Measurements from ENCODE around the gene MACROD2. TPM values are rescaled to one million over a fixed set of nuclear protein-coding genes. Genes with fewer than 3 reads are reported as not detected.
A peak's percentile ranks its signal among the peaks of the same experiment; 100 is the strongest.

Gene MACROD2
- polyA plus RNA-seq, 2 of the 4 experiments (the other 2 are of a cell fraction): 0.96 to 1.3 TPM

DNA sequence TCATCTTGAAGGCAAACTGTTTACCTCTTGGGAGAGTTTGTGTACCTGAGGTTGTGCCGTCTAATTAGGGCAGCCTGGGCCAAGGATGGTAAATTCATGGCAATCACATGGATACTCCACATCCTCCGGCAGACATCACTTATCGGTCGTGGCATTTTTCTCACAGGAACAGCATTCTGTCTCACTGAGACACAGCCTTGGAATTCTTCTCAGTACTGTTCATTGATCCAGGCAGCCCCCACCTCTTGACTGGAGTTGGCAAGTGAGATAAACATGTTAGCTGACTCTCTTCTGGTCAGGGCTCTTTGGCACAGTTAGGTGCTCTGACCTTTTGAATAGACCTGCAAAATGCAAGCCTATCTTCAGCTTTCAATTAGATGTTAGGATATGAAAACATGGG, 853.5 kb downstream of the MACROD2 start:
- H3K27ac ChIP-seq: peak overlapping the region in 1 of 2 experiments; percentile 49; a peak in 3 of 6 replicates
- no peak for ATAC-seq
- TF ChIP-seq CHD2 (IDR thresholded peaks at IDR 0.05; ENCODE audit: low read length, partially characterized antibody): no peak
- FAIRE-seq: no peak
- no peaks in the 10 kb centered on the region for H3K9me3 ChIP-seq
- H3K4me3 ChIP-seq: no peak overlapping the region
- no peak for DNase-seq (ENCODE audit: low read depth in 1 of 2, low spot score in 1 of 2)
- CTCF ChIA-PET: no interaction called here
- H3K4me1 ChIP-seq: peaks cover 19% of the 10 kb centered on the region
- H3K4me2 ChIP-seq: no peak overlapping the region
- WGBS (ENCODE audit: missing lambda C conversion rate): 94% methylated on average over 4 of the region's 4 CpGs
- POLR2A ChIA-PET: no interaction called here

DNA sequence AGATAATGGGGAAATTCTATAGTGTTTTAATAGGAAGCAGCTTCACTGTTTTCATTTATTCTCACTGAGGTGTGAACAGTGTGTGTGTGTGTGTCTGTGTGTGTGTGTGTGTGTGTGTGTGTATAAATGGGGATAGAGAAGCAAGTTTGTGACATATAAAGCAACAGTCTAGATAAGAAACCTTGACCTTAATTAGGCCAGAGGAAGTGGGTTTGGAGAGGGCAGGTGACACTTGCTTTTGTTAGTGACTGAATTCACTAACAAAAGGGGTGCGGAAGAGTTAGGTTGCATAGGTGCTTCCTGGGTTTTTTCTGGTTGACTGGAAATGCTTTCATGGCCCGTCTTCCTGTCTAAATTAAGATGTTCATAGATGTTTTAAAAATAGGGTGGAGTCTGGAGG, 857.8 kb downstream of the MACROD2 start:
- TF ChIP-seq REST (IDR thresholded peaks at IDR 0.05) (no peak), KDM5A (IDR thresholded peaks at IDR 0.05) (no peak), JUNB (IDR thresholded peaks at IDR 0.05) (no peak)
- ATAC-seq (no peak), DNase-seq (ENCODE audit: low read depth in 1 of 2, low spot score in 1 of 2) (no peak), FAIRE-seq (no peak)
- ChIA-PET CTCF (interaction anchor here (0.6 kb wide), 1 partner anchor 430 kb away, joined by 3 read pairs; no protein-coding TSS in a partner anchor), POLR2A (no interaction called here)
- 0 out of 6 replicates have a peak overlapping the region, but pooled peaks of 1 of the 2 experiments have one; percentile 15 for H3K27ac ChIP-seq
- 74% methylated on average over 2 of the region's 2 CpGs for WGBS (ENCODE audit: missing lambda C conversion rate)
- no peaks in the 10 kb centered on the region for H3K9me3 ChIP-seq
- no peaks in the 10 kb centered on the region; the same call in 2 of the 3 replicates for H3K4me1 ChIP-seq
- H3K4me2 ChIP-seq: no peak overlapping the region
- no peak overlapping the region for H3K4me3 ChIP-seq

GRCh38 chr20:14855171-14855570, 859.9 kb downstream of the MACROD2 start:
- Histone ChIP-seq H3K4me2 (no peak overlapping the region), H3K9me3 (no peaks in the 10 kb centered on the region), H3K4me1 (peaks cover 5% of the 10 kb centered on the region), H3K27ac (no peak overlapping the region), H3K4me3 (no peak overlapping the region)
- FAIRE-seq (peak; percentile 46), ATAC-seq (no peak), DNase-seq (ENCODE audit: low read depth in 1 of 2, low spot score in 1 of 2) (no peak)
- ChIA-PET POLR2A (no interaction called here), CTCF (no interaction called here)
- 92% methylated on average over 2 of the region's 2 CpGs for WGBS (ENCODE audit: missing lambda C conversion rate)
- no peak for TF ChIP-seq ZFP36 (IDR thresholded peaks at IDR 0.05; ENCODE audit: borderline replicate concordance, partially characterized antibody)
- no peak for TF ChIP-seq PHF8 (IDR thresholded peaks at IDR 0.05; ENCODE audit: borderline replicate concordance, low read depth)
- no peak for TF ChIP-seq EHMT2 (IDR thresholded peaks at IDR 0.05; ENCODE audit: low read depth)
- no peak for TF ChIP-seq HOXA7 (CRISPR knock-in tag; IDR thresholded peaks at IDR 0.05)
- TF ChIP-seq, protein P1, sequence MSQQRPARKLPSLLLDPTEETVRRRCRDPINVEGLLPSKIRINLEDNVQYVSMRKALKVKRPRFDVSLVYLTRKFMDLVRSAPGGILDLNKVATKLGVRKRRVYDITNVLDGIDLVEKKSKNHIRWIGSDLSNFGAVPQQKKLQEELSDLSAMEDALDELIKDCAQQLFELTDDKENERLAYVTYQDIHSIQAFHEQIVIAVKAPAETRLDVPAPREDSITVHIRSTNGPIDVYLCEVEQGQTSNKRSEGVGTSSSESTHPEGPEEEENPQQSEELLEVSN (IDR thresholded peaks at IDR 0.05; ENCODE audit: borderline replicate concordance, low read depth): no peak
- no peak for TF ChIP-seq EHF (CRISPR knock-in tag; IDR thresholded peaks at IDR 0.05)
- no peak for TF ChIP-seq ZC3H11A (IDR thresholded peaks at IDR 0.05)
- no peak for TF ChIP-seq HDAC2 (IDR thresholded peaks at IDR 0.05)
- TF ChIP-seq ZSCAN20 (CRISPR knock-in tag; IDR thresholded peaks at IDR 0.05): no peak
- TF ChIP-seq JUN (IDR thresholded peaks at IDR 0.05): no peak
- no peak for TF ChIP-seq HOXB13 (CRISPR knock-in tag; IDR thresholded peaks at IDR 0.05; ENCODE audit: low read depth)
- TF ChIP-seq MYC (IDR thresholded peaks at IDR 0.05; ENCODE audit: borderline replicate concordance, low read length): no peak
- TF ChIP-seq KDM5A (IDR thresholded peaks at IDR 0.05): no peak
- TF ChIP-seq TFCP2L1 (CRISPR knock-in tag; IDR thresholded peaks at IDR 0.05): no peak
- no peak for TF ChIP-seq GATA3 (IDR thresholded peaks at IDR 0.05; ENCODE audit: borderline replicate concordance)
- TF ChIP-seq ELK1 (IDR thresholded peaks at IDR 0.05; ENCODE audit: low read depth, low read length): no peak

Measured in A549 (cell line).